Measurements from ENCODE around the gene MAP7D2. TPM values are rescaled to one million over a fixed set of nuclear protein-coding genes. Genes with fewer than 3 reads are reported as not detected.

MAP7D2 gene
- total and polyA plus RNA-seq, 9 of the 15 experiments (the other 6 are each of a cell fraction or from before 2014, with no cell fraction given): 0.01 to 0.04 (median 0.03) TPM; not detected in 4

DNA sequence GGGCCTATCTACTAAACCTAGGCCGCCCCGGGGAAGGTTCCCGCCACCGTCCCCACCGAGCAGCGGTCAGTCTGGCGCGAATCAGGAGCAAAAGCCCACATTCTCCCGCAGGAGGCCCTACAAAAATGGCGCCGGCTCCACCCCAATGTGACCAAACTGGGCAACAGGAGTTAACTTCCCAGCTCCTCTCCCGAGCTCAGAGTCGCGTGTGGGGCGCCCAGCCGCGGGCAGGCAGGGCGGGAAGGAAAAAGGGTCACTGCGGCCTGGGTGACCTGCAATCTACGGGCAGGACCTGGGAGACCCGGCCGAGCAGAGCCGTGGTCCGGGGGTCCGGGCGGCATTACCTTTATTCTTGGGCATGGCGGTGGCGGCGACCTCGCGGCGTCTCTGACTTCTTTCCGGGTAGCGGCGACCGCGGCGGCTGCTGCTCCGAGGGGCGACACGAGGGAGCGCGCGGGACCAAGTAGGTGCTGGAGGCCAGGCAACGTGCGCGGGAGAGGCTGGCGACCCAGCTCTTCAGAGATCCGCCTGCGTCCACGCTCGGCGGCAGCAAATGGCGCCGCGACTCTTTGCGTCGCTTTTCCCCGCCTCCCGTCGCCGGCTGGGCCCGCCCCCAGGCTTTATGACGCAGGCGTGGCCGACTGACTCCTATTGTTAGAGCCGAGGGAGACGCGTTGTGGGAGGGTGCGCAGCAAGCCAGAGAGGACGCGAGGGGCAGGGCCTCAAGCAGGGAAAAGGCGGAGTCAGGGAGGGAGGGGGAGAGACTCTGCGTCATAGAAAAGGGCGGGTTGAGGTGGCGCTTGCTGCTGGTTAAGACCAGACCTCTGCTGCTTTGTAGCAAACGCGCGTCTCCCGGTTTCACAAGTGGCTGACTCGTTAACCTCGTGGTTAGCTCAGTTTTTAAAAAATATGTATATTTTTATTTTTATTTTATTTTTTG lies 24.8 kb upstream of the MAP7D2 start, which contains the start of gene EIF1AX (continued):
- no peak for TF ChIP-seq TEAD2 (tag; IDR thresholded peaks at IDR 0.05)
- no peak for TF ChIP-seq ZNF76 (CRISPR knock-in tag; IDR thresholded peaks at IDR 0.05; ENCODE audit: borderline replicate concordance)
- TF ChIP-seq, protein P1, sequence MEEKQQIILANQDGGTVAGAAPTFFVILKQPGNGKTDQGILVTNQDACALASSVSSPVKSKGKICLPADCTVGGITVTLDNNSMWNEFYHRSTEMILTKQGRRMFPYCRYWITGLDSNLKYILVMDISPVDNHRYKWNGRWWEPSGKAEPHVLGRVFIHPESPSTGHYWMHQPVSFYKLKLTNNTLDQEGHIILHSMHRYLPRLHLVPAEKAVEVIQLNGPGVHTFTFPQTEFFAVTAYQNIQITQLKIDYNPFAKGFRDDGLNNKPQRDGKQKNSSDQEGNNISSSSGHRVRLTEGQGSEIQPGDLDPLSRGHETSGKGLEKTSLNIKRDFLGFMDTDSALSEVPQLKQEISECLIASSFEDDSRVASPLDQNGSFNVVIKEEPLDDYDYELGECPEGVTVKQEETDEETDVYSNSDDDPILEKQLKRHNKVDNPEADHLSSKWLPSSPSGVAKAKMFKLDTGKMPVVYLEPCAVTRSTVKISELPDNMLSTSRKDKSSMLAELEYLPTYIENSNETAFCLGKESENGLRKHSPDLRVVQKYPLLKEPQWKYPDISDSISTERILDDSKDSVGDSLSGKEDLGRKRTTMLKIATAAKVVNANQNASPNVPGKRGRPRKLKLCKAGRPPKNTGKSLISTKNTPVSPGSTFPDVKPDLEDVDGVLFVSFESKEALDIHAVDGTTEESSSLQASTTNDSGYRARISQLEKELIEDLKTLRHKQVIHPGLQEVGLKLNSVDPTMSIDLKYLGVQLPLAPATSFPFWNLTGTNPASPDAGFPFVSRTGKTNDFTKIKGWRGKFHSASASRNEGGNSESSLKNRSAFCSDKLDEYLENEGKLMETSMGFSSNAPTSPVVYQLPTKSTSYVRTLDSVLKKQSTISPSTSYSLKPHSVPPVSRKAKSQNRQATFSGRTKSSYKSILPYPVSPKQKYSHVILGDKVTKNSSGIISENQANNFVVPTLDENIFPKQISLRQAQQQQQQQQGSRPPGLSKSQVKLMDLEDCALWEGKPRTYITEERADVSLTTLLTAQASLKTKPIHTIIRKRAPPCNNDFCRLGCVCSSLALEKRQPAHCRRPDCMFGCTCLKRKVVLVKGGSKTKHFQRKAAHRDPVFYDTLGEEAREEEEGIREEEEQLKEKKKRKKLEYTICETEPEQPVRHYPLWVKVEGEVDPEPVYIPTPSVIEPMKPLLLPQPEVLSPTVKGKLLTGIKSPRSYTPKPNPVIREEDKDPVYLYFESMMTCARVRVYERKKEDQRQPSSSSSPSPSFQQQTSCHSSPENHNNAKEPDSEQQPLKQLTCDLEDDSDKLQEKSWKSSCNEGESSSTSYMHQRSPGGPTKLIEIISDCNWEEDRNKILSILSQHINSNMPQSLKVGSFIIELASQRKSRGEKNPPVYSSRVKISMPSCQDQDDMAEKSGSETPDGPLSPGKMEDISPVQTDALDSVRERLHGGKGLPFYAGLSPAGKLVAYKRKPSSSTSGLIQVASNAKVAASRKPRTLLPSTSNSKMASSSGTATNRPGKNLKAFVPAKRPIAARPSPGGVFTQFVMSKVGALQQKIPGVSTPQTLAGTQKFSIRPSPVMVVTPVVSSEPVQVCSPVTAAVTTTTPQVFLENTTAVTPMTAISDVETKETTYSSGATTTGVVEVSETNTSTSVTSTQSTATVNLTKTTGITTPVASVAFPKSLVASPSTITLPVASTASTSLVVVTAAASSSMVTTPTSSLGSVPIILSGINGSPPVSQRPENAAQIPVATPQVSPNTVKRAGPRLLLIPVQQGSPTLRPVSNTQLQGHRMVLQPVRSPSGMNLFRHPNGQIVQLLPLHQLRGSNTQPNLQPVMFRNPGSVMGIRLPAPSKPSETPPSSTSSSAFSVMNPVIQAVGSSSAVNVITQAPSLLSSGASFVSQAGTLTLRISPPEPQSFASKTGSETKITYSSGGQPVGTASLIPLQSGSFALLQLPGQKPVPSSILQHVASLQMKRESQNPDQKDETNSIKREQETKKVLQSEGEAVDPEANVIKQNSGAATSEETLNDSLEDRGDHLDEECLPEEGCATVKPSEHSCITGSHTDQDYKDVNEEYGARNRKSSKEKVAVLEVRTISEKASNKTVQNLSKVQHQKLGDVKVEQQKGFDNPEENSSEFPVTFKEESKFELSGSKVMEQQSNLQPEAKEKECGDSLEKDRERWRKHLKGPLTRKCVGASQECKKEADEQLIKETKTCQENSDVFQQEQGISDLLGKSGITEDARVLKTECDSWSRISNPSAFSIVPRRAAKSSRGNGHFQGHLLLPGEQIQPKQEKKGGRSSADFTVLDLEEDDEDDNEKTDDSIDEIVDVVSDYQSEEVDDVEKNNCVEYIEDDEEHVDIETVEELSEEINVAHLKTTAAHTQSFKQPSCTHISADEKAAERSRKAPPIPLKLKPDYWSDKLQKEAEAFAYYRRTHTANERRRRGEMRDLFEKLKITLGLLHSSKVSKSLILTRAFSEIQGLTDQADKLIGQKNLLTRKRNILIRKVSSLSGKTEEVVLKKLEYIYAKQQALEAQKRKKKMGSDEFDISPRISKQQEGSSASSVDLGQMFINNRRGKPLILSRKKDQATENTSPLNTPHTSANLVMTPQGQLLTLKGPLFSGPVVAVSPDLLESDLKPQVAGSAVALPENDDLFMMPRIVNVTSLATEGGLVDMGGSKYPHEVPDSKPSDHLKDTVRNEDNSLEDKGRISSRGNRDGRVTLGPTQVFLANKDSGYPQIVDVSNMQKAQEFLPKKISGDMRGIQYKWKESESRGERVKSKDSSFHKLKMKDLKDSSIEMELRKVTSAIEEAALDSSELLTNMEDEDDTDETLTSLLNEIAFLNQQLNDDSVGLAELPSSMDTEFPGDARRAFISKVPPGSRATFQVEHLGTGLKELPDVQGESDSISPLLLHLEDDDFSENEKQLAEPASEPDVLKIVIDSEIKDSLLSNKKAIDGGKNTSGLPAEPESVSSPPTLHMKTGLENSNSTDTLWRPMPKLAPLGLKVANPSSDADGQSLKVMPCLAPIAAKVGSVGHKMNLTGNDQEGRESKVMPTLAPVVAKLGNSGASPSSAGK (IDR thresholded peaks at IDR 0.05): no peak
- TF ChIP-seq RAD51 (IDR thresholded peaks at IDR 0.05; ENCODE audit: borderline replicate concordance, low read depth): no peak
- TF ChIP-seq NELFE (IDR thresholded peaks at IDR 0.05; ENCODE audit: insufficient read depth, insufficient read length): no peak
- TF ChIP-seq, protein P2, sequence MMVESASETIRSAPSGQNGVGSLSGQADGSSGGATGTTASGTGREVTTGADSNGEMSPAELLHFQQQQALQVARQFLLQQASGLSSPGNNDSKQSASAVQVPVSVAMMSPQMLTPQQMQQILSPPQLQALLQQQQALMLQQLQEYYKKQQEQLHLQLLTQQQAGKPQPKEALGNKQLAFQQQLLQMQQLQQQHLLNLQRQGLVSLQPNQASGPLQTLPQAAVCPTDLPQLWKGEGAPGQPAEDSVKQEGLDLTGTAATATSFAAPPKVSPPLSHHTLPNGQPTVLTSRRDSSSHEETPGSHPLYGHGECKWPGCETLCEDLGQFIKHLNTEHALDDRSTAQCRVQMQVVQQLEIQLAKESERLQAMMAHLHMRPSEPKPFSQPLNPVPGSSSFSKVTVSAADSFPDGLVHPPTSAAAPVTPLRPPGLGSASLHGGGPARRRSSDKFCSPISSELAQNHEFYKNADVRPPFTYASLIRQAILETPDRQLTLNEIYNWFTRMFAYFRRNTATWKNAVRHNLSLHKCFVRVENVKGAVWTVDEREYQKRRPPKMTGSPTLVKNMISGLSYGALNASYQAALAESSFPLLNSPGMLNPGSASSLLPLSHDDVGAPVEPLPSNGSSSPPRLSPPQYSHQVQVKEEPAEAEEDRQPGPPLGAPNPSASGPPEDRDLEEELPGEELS (CRISPR knock-in tag; IDR thresholded peaks at IDR 0.05; ENCODE audit: borderline replicate concordance): no peak
- no peak for TF ChIP-seq TRIM24 (IDR thresholded peaks at IDR 0.05)
- TF ChIP-seq EHMT2 (IDR thresholded peaks at IDR 0.05): no peak
- no peak for TF ChIP-seq MIER1 (IDR thresholded peaks at IDR 0.05; ENCODE audit: low read depth)
- no peak for TF ChIP-seq STAG1 (CRISPR knock-in tag; IDR thresholded peaks at IDR 0.05; ENCODE audit: borderline replicate concordance)
- TF ChIP-seq MYBL2 (IDR thresholded peaks at IDR 0.05; ENCODE audit: low read depth): no peak
- TF ChIP-seq MYBL2 (CRISPR knock-in tag; IDR thresholded peaks at IDR 0.05; ENCODE audit: borderline replicate concordance): no peak
- peak; percentile 64 for TF ChIP-seq FIP1L1 (IDR thresholded peaks at IDR 0.05; ENCODE audit: low read depth, low read length, poor library complexity, severe bottlenecking)
- peak; percentile 63 for TF ChIP-seq PRPF4 (IDR thresholded peaks at IDR 0.05; ENCODE audit: insufficient read depth, low read depth, low read length, poor library complexity, severe bottlenecking)
